Measurements from ENCODE around the gene TGFB1.

- TF ChIP-seq CTCF (conservative IDR thresholded peaks at IDR 0.05; ENCODE audit: low read depth, low read length): no peak
- TF ChIP-seq EZH2 (IDR thresholded peaks at IDR 0.05; ENCODE audit: borderline replicate concordance, low read depth, low read length, poor library complexity, severe bottlenecking): no peak
Measured at GRCh38 chr19:41295499-41295898, 58.2 kb downstream of the TGFB1 start.
